NCI-H345 treated with DMSO at 0.1 percent for 48 hours (cell line): ENCODE results near the gene MCTP1.

ENCODE experiments used
- DNase-seq: peaks from one replicate; lab custom pipeline; 2025; ENCODE audit not compliant: unreplicated experiment; lab: John Stamatoyannopoulos, UW

Gene MCTP1

DNA sequence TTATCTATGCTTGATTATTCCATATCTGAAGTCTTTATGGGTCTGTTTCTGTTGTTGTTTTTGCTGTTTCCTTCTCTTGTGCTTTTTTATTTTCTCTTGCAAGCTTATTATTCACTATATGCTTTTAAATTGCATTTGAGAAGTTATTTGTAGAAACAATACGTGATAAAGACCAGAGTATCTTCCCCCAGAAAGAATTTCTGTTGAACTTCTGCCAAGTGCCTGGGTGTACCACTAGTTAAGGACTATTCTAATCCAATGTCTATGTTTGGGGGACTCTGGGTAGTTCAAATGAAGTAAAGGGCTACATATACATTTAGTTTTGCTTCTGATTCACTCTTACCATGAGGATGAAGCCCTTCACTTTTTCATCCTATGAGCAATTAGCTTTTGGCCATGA lies 612.1 kb downstream of the MCTP1 start:
- DNase-seq = no peak

DNA sequence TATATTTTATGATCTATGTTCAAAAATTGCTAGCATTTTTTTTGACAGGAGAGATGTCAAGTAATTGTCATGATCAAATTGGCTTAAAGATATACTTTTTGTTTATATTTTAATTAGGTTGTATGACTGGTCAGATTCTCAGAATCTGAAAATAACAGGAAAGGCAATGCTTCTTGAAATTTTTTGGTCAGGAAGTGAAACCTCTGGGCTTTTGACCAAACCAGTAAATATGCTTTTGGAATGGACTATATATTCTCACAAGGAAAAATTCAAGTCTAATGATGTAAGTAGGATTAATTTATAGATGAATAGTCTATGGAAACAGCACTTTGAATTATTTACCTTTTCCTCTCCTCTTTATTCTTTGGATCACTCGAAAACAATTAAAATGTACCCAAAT lies 614.2 kb downstream of the MCTP1 start:
- DNase-seq = no peak

DNA sequence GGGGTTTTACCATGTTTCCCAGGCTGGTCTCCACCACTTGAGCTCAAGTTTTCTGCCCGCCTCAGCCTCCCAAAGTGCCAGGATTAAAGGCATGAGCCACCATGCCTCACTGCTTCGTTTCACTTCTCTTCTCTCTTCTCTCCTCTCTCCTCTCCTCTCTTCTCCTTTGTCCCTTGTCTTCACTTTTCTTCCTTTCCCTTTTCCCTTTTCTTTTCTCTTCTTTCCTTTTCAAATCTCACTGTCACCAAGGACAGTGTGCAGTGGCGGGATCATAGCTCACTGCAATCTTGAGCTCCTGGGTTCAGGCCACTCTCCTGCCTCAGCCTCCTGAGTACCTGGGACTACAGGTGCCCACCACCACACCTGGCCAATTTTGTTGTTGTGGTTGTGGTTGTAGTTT lies 617.0 kb downstream of the MCTP1 start:
- DNase-seq = no peak

DNA sequence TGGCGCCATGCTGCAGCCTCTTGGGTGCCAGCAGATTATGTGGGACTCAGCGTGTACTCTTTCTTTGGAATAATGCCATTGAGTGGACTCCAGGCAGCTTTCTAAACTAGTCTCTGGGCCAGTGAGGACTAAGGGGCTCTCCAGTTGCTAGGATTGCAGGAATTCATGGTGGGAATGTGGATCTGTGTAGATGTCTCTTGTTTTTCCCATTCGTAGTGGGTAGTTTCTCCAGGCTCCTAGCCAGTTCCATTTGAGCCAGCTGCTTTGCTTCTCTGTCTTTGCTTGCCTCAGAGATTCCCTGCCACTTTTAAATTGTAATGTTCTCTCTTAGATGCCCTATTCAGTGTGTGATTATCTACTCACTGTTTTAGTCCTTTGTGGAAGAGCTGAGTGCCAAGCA lies 623.8 kb downstream of the MCTP1 start:
- no peak for DNase-seq

DNA sequence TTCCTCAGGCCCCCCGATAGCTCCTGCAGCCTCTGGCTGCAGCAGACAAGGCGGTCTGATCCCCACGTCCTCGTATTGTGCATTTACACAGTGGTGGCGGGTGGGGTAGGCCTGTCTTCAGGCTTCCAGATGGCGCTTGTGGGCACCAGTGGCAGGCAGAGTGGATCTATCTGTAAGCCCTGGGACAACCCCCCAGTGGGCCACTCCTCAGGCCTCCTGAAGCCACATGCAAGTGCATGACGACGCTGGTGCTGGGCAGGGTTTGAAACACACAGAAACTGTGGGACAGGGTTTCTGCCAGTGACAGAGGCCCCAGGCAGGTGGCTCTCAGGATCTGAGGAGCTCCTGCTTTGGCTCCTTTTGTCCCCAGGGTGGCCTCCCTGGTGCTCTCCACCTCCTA lies 624.4 kb downstream of the MCTP1 start:
- no peak for DNase-seq

DNA sequence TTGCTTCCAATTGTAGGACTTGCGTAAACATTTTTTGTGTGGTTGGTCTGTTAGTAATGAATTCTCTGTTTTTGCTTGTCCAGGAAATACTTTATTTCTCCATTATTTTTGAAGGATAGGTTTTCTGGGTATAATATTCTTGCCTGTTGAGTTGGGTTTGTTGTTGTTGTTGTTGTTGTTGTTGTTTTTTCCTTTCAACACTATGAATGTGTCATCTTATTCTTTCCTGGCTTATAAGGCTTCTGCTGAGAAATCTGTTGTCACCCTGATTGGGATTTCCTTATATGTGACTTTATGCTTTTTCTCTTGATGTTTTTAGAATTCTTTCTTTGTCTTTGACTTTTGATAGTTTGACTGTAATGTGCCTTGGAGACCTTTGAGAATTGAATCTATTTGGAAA lies 626.6 kb downstream of the MCTP1 start:
- no peak for DNase-seq
